Neural cell (in vitro differentiated cells): ENCODE measurements around the gene WNT7A. TPM values are rescaled to one million over a fixed set of nuclear protein-coding genes. Genes with fewer than 3 reads are reported as not detected.

Experiments
- H2AFZ ChIP-seq: fragments of 200-600, 300-800 bp; sonication (generic), shearing (Covaris generic); 2 replicates; pipeline ENCODE4 v1.6.0; 2014; ENCODE audit warnings: low read depth, mild to moderate bottlenecking, antibody characterized with exemption, low read length, moderate library complexity
- H3F3A ChIP-seq: fragments of 200-600 bp; shearing (Covaris generic); 2 replicates; pipeline ENCODE4 v1.6.1; 2016; ENCODE audit warnings: mild to moderate bottlenecking, moderate library complexity, mixed read lengths, antibody characterized with exemption, low read length; ENCODE audit not compliant: insufficient read depth, poor library complexity, severe bottlenecking
- H3K27ac ChIP-seq: fragments of 200-600, 300-800 bp; sonication (generic), shearing (Covaris generic); 2 replicates; pipeline ENCODE4 v1.5.1; 2014; ENCODE audit warnings: mild to moderate bottlenecking, low read length, moderate library complexity
- H3K27me3 ChIP-seq: fragments of 300-800, 200-600 bp; sonication (generic), shearing (Covaris generic); 2 replicates; pipeline ENCODE4 v1.6.0; 2014; ENCODE audit warnings: mild to moderate bottlenecking, low read depth, low read length, moderate library complexity; ENCODE audit not compliant: insufficient read depth
- H3K36me3 ChIP-seq: fragments of 300-800, 200-600 bp; sonication (generic), shearing (Covaris generic); 2 replicates; pipeline ENCODE4 v1.5.1; 2014; ENCODE audit warnings: mild to moderate bottlenecking, antibody characterized with exemption, low read length, moderate library complexity; ENCODE audit not compliant: insufficient read depth
- H3K4me2 ChIP-seq: fragments of 300-800, 200-600 bp; sonication (generic), shearing (Covaris generic); 2 replicates; pipeline ENCODE4 v1.6.0; 2014; ENCODE audit warnings: mild to moderate bottlenecking, low read length
- H3K4me3 ChIP-seq: fragments of 300-800, 200-600 bp; sonication (generic), shearing (Covaris generic); 2 replicates; pipeline ENCODE4 v1.5.1; 2014; ENCODE audit warnings: mild to moderate bottlenecking, low read length, moderate library complexity
- H3K79me2 ChIP-seq: fragments of 200-600 bp; shearing (Covaris generic); replicated peaks from 2 replicates; pipeline ENCODE4 v1.6.0; 2014; ENCODE audit warnings: mild to moderate bottlenecking, low read length, moderate library complexity; ENCODE audit not compliant: insufficient read depth
- H3K9ac ChIP-seq: fragments of 300-800, 200-600 bp; sonication (generic), shearing (Covaris generic); 2 replicates; pipeline ENCODE4 v1.6.1; 2016; ENCODE audit warnings: mild to moderate bottlenecking, low read length, mixed read lengths
- H3K9me2 ChIP-seq: fragments of 200-600 bp; shearing (Covaris generic); 2 replicates; pipeline ENCODE4 v1.6.1; 2016; ENCODE audit warnings: mild to moderate bottlenecking, low read length, mixed read lengths; ENCODE audit not compliant: insufficient read depth
- H3K9me3 ChIP-seq: fragments of 200-600, 300-800 bp; sonication (generic), shearing (Covaris generic); 2 replicates; pipeline ENCODE4 v1.6.1; 2016; ENCODE audit warnings: mild to moderate bottlenecking, mixed run types, low read length, moderate library complexity, mixed read lengths
- H4K20me1 ChIP-seq: fragments of 200-600 bp; shearing (Covaris generic); 2 replicates; pipeline ENCODE4 v1.6.1; 2016; ENCODE audit warnings: mild to moderate bottlenecking, mixed run types; ENCODE audit not compliant: insufficient read depth
- EP300 ChIP-seq: fragments of 450-650 bp; conservative IDR thresholded peaks from 2 replicates; pipeline ENCODE4 v1.6.1; 2014; ENCODE audit warnings: antibody characterized with exemption, mild to moderate bottlenecking, moderate library complexity; ENCODE audit not compliant: poor library complexity, severe bottlenecking
- EZH2 ChIP-seq: fragments of 200-600, 300-800 bp; shearing (Covaris generic), sonication (generic); IDR thresholded peaks from 2 replicates; pipeline ENCODE4 v1.6.1; 2014; ENCODE audit warnings: antibody characterized with exemption, low read length, borderline replicate concordance, mild to moderate bottlenecking; ENCODE audit not compliant: insufficient read depth, poor library complexity, severe bottlenecking
- RAD21 ChIP-seq: fragments of 450-650 bp; conservative IDR thresholded peaks from 2 replicates; pipeline ENCODE4 v1.6.1; 2014; ENCODE audit warnings: antibody characterized with exemption, mild to moderate bottlenecking, moderate library complexity
- REST ChIP-seq: IDR thresholded peaks from 2 replicates; pipeline ENCODE4 v1.6.1; 2012; ENCODE audit warnings: borderline replicate concordance
- TAF1 ChIP-seq: IDR thresholded peaks from 2 replicates; pipeline ENCODE4 v1.6.1; 2012; ENCODE audit warnings: low read depth
- polyA plus RNA-seq: library from polyadenylated mRNA; depleted of rRNA; stranded (reverse); fragments of >200 nt; gene quantifications from 2 replicates; pipeline ENCODE4 v1.2.3, GENCODE V29; 2014
- TF ChIP-seq, protein P1 (sequence below): fragments of 450-650 bp; IDR thresholded peaks from 2 replicates; pipeline ENCODE4 v1.5.1; 2014; ENCODE audit warnings: antibody characterized with exemption, mild to moderate bottlenecking, moderate library complexity; ENCODE audit not compliant: poor library complexity, severe bottlenecking

The WNT7A gene
- polyA plus RNA-seq, 1 donor from 2014 or later = 13.3 TPM

DNA sequence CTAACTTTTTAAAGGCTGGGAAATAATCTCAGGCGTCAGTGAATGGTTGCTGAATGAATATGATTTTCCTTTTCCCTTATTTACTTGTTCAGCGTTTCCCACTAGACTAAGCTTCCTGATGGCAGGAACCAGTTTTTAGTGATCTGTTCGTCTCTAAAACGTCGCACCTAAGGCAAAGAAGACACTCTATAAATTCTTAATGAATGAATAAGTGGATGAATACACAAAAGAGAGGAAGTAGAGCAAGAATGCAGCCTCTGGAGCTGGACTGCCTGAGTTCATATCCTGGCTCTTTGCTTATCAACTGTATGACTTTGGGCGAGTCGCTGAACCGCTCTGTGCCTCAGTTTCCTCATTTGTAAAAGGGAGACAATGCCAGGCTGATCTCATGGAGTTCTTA is 38.7 kb downstream of the WNT7A start:
- H3K4me2 ChIP-seq = no peak overlapping the region
- no peak overlapping the region for H3K4me3 ChIP-seq
- no peaks in the 10 kb centered on the region for H3K27me3 ChIP-seq
- no peaks in the 10 kb centered on the region for H3K36me3 ChIP-seq
- no peak overlapping the region for H2AFZ ChIP-seq
- no peak overlapping the region for H3K9ac ChIP-seq
- no peaks in the 10 kb centered on the region for H3F3A ChIP-seq
- H3K9me2 ChIP-seq = no peaks in the 10 kb centered on the region
- no peaks in the 10 kb centered on the region for H4K20me1 ChIP-seq
- no peak overlapping the region for H3K27ac ChIP-seq
- H3K79me2 ChIP-seq = no peaks in the 10 kb centered on the region
- TF ChIP-seq REST (no peak), RAD21 (no peak), EZH2 (no peak), TAF1 (no peak), EP300 (no peak)
- no peaks in the 10 kb centered on the region for H3K9me3 ChIP-seq

GRCh38 chr3:13840456-13840855 is 39.4 kb downstream of the WNT7A start:
- Histone ChIP-seq H3K9me3 (no peaks in the 10 kb centered on the region), H3K27me3 (no peaks in the 10 kb centered on the region), H3F3A (no peaks in the 10 kb centered on the region), H3K4me2 (no peak overlapping the region), H3K36me3 (no peaks in the 10 kb centered on the region), H3K4me3 (no peak overlapping the region), H3K27ac (no peak overlapping the region), H3K9ac (no peak overlapping the region), H3K9me2 (no peaks in the 10 kb centered on the region), H3K79me2 (no peaks in the 10 kb centered on the region), H2AFZ (no peak overlapping the region), H4K20me1 (no peaks in the 10 kb centered on the region)
- TF ChIP-seq, protein P1, sequence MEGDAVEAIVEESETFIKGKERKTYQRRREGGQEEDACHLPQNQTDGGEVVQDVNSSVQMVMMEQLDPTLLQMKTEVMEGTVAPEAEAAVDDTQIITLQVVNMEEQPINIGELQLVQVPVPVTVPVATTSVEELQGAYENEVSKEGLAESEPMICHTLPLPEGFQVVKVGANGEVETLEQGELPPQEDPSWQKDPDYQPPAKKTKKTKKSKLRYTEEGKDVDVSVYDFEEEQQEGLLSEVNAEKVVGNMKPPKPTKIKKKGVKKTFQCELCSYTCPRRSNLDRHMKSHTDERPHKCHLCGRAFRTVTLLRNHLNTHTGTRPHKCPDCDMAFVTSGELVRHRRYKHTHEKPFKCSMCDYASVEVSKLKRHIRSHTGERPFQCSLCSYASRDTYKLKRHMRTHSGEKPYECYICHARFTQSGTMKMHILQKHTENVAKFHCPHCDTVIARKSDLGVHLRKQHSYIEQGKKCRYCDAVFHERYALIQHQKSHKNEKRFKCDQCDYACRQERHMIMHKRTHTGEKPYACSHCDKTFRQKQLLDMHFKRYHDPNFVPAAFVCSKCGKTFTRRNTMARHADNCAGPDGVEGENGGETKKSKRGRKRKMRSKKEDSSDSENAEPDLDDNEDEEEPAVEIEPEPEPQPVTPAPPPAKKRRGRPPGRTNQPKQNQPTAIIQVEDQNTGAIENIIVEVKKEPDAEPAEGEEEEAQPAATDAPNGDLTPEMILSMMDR = no peak
- TF ChIP-seq REST = no peak
- TF ChIP-seq EP300 = no peak
- TF ChIP-seq EZH2 = no peak
- TF ChIP-seq TAF1 = no peak
- no peak for TF ChIP-seq RAD21
